Skeletal muscle cell (primary cell): Measurements from ENCODE around the gene ADAMTS13.

Experiments
- DNase-seq: peaks from one replicate; pipeline ENCODE4 v3.0.0-alpha.2; 2010; ENCODE audit warnings: low read depth
- H3K4me3 ChIP-seq: 2 replicates; pipeline ENCODE4 v1.5.1; 2011; ENCODE audit warnings: low read depth, mild to moderate bottlenecking, control low read depth, low read length, moderate library complexity

ADAMTS13 gene

DNA sequence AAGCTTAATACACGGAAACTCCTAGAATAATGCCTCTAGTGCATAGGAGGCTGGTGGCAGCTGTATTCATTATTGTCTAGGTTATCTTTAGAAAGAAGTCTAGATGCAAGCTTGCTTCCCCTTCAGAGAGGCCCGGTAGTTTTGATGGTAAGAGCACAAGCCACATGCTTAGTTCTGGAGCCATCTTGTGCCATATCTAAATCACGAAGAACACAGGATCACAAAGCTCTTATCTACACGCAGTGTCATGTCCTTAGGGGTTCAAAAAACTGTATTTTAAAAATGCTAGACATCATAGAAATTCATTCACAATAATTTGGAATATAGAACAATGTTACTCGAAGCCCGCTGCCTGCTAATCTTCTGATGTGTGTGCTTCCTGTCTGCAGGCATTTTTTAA lies 43.8 kb downstream of the ADAMTS13 start:
- no peak overlapping the region for H3K4me3 ChIP-seq
- DNase-seq: no peak

DNA sequence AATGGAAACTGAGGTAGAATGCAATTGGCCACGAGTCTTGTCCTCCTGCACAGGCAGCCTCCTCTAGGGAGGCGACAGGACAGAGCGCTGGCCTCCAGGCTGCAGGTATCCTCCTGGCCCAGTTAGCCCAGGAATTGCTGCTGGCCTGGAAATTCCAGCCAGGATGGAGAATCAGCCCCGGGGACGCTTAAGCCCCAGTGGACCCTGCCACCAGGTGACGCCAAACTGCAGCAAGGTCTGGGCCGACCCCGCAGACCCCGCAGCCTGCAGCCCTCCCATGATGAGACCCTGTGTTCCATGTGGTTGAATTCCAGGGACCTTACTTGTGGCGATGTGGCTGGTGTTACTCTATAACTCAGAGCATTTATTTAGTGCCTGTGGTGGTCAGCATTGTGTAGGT lies 44.9 kb downstream of the ADAMTS13 start:
- H3K4me3 ChIP-seq: no peak overlapping the region
- DNase-seq: no peak

DNA sequence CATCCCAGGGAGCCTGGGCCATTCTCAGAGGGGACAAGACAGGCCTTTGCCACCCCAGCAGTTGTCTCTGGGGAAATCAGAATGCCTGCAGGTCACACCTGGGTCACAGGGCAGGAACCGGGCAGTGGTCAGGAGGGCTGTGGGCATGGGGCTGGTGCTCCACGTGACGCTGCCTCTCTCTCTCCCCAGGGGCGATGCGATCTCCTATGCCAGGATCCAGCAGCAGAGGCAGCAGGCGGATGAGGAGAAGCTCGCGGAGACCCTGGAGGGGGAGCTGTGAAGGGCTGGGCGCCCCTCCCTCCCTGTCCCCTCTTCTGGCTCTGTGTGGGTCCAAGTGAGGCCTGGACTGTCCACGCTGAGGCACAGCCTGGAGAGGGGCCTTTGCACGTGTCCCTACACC lies 46.2 kb downstream of the ADAMTS13 start:
- no peak for DNase-seq
- no peak overlapping the region for H3K4me3 ChIP-seq

DNA sequence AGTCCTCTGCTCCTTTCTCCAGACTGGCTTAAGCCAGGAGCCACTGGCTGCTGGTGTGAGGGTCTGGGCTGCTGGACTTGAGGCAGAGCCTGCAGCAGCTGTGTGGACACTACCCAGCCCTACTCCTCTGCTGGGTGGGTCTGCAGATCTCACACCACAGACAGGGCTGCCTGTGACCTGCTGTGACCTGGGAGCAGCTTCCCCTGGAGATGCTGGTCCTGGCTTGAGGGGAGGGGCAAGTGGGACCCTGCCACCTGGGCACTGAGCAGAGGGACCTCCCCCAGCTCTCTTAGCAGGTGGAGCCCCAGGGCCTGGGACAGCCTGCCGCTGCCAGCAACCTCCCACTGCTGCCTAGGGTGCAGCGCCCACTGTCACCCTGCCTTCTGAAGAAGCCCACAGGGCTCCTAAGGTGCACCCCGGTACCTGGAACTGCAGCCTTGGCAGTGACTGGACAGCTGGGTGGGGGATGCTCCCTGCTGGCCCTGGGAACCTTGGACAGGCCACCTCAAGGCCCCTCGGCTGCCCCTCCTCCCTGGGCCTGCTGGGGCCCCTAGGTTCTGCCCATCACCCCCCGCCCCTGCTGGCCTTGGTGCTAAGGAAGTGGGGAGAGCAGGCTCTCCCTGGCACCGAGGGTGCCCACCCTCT lies 46.7 kb downstream of the ADAMTS13 start:
- no peak for DNase-seq
- no peak overlapping the region for H3K4me3 ChIP-seq

DNA sequence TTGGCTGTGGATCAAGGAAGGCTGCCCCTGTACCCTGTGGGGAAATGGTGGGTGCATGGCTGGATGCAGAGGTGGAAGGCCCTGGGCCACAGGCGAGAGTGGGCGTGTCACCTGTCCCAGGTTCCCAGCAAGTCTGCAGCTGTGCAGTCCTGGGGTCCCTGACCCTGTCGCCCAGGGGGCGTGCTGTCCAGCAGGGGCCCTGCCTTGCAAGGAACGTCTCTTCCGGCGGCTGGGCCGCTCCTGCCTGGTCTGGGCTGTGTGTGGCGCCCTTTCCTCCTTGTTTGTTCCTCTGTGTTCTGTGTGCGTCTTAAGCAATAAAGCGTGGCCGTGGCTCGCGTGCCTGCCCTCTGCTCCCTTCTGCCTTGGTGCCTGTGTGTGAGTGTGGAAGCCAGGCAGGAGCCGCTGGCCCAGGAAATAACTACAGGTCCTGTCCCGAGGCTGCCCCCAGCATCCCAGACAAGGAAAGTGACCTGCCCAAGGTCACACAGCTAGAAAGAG lies 48.3 kb downstream of the ADAMTS13 start:
- no peak for DNase-seq

DNA sequence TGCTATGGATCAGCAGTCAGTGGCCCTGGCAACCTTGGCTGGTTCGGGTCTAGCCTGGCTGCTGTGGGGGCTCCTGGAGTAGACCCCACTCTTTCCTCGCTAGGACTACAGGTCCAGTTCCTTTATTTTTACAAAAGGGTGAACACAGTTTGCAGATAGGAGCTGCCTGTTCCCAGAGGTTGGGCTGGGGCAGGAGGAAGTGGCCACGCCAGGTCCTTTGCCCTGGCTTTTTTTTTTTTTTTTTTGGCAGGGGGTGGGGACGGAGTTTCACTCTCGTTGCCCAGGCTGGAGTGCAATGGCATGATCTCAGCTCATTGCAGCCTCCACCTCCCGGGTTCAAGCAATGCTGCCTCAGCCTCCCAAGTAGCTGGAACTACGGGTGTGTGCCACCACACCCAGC lies 48.8 kb downstream of the ADAMTS13 start:
- no peak overlapping the region for H3K4me3 ChIP-seq
- no peak for DNase-seq

More for the DNA sequence above, 48.3 kb downstream of the ADAMTS13 start:
- H3K4me3 ChIP-seq: no peak overlapping the region

DNA sequence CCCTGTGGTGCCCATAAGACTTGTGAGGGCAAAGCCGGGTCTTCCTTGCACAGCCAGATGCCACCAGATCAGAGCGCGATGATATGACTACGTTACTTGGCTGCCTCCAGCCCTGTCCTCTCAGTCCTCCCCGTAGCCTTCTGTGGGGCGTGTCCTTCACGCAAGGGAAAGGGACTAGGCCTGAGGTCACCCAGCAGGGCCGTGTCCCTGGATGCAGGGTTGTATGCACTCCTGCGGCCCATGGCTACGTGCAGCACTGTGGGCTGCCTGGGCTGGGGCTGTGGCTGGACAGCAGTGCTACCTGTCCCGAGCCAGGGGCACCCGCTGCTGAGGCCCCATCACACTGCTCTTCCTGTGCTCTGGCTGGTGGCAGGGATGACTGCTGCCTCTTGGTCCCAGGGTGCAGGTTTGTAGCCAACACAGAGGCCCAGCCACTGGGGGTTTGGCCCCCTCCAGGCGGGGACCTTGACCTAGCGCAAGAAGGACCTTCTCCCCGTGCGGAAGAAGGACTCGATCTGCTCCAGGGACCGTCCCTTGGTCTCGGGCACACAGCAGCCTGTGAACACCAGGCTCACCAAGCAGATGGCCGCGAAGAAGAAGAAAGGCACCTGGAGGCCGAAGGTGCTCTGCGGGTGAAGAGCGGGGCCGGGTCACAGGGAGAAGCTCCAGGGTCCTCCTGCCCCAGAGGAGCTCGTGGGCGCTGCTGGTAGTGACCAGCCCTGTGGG lies 49.5 kb downstream of the ADAMTS13 start:
- H3K4me3 ChIP-seq: no peak overlapping the region
- DNase-seq: no peak

DNA sequence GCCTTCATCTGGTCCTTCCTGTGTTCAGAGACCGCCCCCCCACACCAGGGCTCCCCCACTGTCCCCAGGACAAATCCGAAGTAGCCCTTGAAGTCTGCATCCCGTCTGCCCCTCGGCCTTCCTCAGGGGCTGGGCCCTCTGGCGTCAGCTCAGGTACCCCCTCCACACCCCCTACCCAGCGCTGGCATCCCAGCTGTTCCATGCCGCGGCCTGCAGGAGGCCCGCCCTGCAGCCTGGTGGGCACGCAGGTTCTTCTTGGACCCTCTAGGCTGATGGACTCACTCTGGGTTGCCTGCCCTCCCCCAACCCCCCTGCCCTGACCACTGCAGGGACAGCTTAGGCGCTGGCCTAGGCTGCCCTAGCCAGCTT lies 50.1 kb downstream of the ADAMTS13 start:
- no peak for DNase-seq
- H3K4me3 ChIP-seq: no peak overlapping the region

DNA sequence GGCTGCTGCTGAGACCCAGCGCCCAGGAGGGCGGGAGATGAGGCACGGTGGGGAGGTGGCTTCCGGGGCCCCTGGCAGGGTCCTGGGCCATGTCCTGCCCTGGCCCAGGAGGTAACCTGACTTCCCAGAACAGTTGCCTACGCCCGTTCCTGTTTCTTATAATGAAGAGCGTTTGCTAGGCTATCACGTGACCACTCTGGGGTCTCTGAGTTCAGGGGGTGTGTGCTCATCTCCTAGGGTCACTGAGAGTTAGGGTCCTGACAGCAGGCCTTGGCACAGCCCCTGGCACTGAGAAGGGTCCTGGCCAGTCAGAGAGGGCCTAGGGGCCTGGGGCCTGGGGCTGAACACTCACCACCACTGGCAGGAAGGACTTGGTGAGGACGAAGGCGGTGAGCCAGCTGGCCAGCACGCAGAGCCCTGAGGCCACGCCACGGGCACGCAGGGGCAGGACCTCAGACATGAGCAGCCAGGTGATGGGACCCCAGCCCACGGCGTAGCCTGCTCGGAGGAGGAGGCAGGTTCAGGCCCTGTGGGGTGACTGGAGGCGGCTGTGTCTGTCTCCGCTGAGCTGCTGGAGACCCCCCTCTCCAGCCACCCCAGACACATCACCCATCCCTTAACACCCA lies 50.7 kb downstream of the ADAMTS13 start:
- DNase-seq: no peak
- no peak overlapping the region for H3K4me3 ChIP-seq

DNA sequence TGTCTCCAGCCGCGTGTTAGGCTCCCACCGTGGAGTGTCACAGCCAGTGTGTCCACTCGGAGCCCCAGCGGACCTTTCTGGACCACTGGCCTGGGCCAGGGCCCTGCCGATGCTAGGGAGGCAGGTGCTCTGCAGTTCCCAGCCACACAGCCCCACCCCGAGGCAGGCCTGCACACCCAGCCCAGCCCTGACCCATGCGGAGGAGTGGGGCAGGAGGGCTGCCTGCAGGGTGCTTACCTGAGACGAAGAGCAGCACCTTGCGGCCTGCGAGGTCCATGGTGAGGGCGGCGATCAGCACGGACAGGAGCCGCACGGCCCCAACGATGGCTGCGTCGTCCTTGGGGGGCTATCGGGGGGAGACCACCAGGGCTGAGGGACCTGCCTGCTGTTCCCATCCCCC lies 51.6 kb downstream of the ADAMTS13 start:
- H3K4me3 ChIP-seq: no peak overlapping the region
- no peak for DNase-seq

DNA sequence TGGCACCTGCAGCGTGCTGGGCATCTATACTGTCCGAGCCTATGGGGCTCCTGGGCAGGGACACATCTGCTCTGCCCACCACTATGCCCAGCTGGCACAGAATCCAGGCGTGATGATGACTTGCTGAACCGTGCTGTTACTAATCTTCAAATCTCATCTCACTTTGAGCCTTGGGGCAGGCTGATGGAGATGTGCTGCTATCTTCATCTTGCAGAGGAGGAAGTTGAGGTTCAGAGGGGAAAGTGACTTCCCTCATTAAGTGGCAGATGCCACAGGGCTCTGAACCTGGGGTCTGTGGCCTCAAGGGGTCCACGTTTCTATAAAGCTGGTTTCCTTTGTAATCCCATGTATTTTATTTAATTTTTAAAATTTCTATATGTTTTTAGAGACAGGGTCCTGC lies 52.0 kb downstream of the ADAMTS13 start:
- H3K4me3 ChIP-seq: no peak overlapping the region
- no peak for DNase-seq

DNA sequence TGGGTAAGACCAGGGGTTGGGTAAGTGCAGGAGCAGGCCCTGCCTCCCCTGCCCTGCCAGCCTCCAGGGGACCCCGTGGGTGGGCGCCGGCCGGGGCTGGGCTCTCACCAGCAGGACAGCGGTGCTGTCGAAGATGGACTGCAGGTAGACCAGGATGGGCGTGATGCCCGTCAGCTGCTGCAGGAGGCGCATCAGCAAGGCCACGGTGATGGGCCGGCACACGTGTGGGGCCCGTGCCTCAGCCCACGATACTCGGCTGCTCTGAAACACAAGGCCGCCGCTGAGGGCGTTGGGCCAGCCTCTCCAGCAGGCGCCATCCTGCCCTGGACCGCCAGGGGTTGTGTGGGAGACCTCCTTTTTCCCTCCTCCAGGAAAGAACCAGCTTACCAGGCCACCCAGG lies 52.7 kb downstream of the ADAMTS13 start:
- no peak overlapping the region for H3K4me3 ChIP-seq
- DNase-seq: no peak

DNA sequence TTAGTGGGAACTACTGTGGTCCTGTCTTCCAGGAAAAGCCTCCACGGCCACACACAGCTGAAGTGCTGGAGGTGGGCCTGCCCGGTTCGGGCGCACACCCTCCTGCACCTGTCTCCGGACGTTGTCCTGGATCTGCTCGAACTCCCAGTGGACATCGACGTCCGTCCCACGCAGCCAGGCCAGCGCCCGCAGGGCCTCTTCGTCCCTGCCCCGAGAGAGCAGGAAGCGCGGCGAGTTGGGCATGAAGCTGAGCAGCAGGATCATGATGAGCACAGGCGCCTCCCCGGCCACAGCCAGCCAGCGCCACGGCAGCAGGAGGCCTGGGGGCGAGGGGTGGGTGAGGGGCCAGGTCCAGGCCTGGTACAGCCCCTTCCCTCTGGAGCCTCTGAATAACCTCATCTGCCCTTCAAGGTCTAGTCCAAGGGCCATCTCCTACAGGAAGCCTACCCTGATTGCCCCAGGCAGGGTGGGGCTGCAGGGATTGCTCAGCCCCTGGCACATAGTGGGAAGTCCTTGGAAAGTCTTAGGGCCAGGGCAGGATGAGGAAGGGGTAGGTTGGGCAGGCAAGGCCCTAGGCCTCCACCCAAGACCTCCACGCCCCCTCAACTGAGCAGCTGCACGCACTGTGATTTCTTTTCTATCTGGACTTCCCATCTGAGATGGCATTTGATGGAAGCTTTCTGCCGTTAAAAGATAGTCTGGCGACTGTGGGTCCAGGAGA lies 53.3 kb downstream of the ADAMTS13 start:
- no peak overlapping the region for H3K4me3 ChIP-seq
- no peak for DNase-seq

DNA sequence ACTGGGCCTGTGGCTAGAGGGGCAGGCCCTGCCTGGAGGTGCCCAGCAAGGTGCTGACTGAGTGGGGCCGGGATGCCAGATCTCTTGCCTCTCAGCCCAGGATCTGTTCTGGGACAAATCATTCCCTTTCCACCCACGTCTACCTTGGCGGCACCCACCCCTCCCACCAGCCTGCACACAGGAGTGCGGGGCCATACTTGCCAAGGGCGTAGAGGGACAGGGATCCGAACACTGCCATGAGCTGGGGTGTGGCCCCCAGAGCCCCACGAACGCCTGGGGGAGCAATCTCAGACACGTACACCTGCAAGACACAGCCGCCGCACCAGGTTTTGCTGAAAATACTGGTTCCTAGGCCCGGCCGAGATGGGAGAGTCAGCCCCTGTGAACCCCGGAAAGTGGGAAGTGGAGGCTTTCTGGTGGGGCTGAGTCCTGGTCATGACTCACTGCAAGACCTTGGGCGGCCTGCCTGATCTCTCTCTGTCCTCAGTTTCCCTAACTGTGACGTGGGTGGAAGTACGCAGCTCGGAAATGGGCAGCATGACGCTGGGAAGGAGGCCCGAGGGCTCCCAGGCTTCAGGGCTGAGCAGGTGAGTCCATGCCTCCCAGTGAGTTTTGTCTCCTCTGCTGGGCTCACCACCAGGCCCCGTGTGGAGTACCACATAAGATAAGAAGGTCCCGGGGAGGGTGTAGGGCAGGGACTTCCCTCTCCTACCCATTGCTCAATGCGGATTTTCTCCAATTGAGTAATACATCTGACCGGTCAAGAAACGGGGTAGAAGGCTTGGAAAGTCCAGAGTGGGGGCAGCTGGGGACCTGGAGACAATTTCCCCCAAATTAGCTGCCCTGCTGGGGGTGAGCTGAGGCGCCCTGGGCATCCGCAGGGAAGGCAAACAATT lies 54.1 kb downstream of the ADAMTS13 start:
- no peak for DNase-seq
- H3K4me3 ChIP-seq: no peak overlapping the region

DNA sequence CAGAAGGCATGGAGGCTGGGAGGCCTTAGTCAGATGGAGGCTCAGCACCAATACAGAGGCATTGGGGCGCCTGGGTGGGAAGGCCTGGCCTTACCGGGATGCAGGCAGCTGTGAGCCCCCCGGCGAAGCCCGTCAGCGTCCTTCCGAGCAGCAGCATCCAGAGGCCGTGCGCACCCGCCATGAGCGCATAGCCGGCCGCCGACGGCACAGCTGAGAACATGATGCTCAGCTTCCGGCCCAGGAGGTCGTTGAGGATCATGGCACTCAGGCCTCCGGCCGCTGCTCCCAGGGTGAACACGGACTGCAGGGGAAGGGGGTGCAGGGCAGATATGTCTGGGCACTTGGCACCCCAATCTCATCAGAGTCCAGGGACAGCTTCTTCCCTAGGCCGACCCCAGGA lies 54.8 kb downstream of the ADAMTS13 start:
- no peak for DNase-seq
- no peak overlapping the region for H3K4me3 ChIP-seq

DNA sequence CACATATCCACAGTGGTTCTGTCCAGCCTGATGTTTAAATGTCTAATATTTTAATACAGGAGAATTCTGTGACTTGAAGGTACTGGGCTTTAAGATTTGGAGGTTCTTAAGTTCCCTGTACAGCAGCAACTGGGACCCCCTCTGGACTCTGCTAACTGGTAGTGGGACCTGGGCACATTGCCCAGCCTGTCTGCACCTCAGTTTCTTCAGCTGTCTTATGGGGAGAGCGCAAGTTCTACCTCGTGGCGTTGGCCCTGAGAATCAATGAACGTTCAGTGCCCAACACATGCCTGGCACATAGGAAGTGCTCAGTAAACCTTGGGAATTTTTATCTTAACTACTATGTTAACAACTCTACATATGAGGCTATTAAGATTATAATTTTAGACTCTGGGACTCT lies 55.3 kb downstream of the ADAMTS13 start:
- no peak overlapping the region for H3K4me3 ChIP-seq
- DNase-seq: no peak

DNA sequence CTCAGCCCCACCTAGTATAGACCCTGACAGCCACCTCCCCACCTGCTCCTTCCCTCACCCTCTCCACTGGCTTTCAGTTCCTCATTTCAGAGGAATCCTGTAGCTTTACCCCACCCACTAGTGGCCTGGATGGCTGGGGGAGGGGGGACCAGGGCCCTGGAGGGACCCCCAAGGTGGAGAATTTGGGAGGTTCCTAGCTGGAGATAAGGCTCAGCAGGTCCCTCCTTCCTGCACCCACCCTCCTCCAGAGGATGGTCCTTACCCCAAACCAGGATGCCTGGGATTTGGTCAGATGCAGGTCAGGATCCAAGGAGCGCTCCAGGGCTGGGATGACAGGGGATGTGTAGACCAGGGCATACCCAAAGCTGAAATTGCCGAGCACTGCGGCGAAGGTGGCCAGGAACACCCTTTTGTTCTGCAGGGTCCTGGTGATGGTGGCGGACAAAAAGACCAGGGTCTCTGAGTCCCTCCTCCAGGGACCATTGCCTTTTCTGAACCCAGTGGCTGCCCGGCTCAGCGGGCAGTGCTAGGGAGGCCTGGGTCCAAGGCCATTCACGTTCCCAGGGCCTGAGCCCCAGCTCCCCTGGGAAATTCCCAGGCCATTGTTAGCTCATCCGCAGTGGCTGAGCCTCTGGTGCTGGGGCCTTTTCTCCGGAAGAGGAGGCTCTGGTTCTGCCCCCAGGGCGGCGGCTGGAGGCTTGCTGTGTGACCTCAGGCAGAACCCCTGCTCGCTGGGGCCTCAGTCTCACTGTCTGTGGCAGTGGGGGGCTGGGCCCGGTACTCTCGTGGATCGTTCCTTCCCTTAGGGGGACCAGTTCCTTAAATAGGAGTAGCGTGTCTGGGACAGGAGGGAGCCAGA lies 56.1 kb downstream of the ADAMTS13 start:
- DNase-seq: no peak
- peak overlapping the region; percentile 67 for H3K4me3 ChIP-seq
